Cardiac septum (tissue), 1 donor: ENCODE data around the gene SKI. TPM values are rescaled to one million over a fixed set of nuclear protein-coding genes. Genes with fewer than 3 reads are reported as not detected.
"Not testable (repeated sequence)": the region's sequence is repeated elsewhere in the genome, so short reads cannot be mapped to it uniquely, and the experiment has no call there.

Experiments used
- DNase-seq: peaks from one replicate; pipeline ENCODE4 v3.0.0-alpha.2; 2020; ENCODE audit warnings: low spot score
- intact Hi-C: fragments of 100-400 bp; cut with DNase I; formaldehyde crosslinking; loops from one replicate; pipeline ENCODE4 v1.14.0; 2022
- total RNA-seq: library from RNA; stranded (reverse); fragmentation: NEBNext Ultra II Directional; extraction: Animal tissue kit (Norgen Biotek cat#: 25700); gene quantifications from one replicate; pipeline ENCODE4 v1.2.1, GENCODE V29; 2021
- donor health status: DM: no; HTN: no; CAD: no.

Gene SKI
- total RNA-seq, 1 donor from 2014 or later = 39.9 TPM

DNA sequence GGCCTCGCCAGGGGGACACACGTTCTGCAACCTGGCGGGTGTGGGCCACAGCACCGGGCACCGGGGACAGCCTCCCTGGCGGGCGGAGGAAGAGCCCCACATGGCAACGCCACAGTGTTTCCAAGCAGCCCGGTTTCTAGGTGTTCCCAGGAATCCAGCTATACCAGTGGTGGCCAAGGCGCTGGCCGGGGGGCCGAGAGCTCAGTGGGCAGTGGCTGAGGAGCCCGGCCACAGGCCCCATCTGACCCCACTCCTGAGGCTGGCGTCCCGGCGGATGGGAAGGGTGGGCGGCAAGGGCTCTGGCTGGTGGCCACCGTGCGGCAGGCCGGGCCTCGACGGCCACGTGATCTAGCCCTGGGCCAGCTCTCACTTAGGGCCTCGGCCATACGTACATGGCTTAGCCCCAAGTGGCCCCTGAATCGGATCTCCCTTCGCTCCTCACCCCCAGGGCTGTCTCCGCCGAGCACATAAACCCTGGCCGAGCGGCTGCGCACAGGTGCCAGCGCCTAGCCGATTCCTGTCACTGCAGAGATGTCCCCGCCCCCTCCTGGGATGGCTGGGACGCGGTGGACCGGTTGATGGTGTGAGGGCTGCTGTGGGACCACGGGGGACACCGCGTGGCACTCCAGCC lies 94.6 kb downstream of the SKI start:
- intact Hi-C loops = no loop called here

DNA sequence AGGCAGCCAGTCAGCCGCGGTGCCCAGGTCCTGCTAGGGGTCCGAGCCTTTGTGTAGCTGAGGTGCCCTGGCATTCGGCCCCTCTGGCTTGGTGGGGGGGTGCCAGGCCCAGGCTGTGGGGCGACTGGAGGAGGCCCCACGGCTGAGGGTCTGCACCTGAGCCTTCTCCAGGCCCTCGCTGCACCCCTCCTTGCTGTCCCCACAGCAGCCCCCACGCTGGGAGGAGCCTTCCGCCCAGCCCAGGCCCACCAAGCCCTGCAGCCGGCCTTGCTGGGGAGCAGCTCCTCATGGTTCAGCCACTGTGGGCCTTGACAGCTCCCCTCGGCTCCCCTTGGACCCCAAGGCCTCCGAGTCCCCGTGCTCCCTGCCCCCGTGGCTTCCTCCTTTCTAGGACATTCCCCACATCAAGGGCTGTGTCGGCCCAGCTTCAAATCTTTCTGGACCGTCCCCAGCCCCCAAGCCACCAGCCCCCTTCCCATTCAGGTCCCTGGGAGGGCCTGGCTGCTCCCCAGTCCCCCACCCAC lies 95.4 kb downstream of the SKI start:
- no peak for DNase-seq
- intact Hi-C loops = no loop called here

More for the DNA sequence above, 94.6 kb downstream of the SKI start:
- no peak for DNase-seq

DNA sequence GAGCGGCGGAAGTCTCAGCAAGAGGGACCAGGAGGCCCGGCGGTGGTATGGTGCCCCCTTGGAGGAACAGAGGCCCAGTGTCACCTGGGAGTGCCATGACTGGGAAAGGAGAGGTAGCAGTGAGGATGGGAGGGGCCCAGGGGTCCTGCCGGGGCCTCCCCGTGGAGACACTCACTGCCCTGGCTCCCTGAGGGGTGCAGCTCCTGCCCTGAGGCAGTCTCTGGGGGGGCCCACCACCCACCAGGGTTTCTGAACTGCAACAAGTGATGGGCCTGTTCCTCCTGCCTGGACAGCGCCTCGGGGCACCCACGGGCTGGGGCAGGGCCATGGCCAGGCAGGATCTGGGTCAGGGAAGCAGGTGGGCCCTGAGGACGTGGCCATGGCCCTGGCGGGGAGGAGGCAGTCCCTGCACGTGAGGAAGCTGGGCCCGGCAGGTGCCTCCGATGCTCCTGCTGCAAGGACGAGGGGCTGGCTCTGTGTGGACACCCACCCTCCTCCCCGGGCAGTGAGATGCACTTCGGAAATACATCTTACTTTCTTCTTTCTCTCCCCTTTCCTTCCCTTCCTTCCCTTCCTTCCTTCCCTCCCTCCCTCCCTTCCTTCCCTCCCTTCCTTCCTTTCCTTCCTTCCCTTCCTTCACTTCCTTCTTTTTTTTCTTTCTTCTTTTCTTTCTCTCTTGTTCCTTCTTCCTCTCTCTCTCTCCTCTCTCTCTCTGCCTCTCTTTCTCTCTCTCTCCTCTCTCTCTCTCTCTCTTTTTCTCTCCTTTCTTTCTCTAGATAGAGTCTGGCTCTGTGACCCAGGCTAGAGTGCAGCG lies 96.6 kb downstream of the SKI start:
- no peak for DNase-seq
- intact Hi-C loops = no loop called here

DNA sequence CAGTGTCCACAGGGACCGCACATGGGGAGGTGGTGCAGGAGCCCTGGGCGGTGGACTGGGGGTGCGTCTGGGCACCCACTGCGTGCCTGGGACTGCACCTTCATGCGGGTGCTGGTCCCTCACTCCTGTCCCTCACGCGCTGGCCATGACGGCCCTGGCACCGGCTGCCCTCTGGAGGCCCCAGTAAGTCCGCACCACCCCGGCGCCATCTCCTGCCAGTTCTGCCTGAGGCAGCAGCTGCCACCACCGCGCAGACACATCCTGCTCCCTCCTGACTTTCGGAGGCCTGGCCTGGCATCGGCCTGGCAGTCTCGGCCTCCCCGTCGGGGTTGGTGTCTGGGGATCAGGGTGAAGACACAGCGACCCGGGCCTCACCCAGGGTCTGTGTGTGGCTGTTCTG lies 98.4 kb downstream of the SKI start:
- DNase-seq = no peak
- intact Hi-C loops = no loop called here

DNA sequence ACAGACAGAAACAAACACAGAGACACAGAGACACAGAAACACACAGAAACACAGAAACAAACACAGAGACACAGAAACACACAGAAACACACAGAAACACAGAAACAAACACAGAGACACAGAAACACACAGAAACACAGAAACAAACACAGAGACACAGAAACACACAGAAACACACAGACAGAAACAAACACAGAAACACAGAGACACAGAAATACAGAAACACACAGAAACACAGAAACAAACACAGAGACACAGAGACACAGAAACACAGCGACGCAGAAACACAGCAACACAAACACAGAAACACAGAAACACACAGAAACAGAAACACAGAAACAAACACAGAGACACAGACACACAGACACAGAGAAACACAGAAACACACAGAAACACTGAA lies 99.0 kb downstream of the SKI start:
- DNase-seq, intact Hi-C loops: not testable (repeated sequence)

DNA sequence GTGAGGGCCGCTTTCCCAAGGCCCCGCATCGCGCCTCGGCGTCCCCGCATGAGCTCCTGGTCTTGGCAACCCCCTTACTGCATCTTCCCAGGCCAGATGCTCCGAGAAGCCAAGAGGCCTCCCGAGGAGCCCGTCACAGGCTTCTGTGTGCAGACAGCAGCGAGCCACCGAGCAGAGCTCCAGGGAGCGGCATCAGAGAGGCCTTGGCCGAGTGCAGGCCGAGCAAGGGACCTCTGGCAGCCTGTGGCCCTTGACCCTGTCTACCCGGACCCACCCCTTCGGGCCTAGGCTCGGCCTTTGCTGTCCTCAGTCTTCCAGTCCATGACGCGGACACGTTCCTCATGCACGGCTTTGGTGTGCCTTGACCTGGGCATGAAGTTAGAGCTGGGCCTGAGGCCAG lies 99.7 kb downstream of the SKI start:
- DNase-seq = no peak
- intact Hi-C loops = no loop called here

DNA sequence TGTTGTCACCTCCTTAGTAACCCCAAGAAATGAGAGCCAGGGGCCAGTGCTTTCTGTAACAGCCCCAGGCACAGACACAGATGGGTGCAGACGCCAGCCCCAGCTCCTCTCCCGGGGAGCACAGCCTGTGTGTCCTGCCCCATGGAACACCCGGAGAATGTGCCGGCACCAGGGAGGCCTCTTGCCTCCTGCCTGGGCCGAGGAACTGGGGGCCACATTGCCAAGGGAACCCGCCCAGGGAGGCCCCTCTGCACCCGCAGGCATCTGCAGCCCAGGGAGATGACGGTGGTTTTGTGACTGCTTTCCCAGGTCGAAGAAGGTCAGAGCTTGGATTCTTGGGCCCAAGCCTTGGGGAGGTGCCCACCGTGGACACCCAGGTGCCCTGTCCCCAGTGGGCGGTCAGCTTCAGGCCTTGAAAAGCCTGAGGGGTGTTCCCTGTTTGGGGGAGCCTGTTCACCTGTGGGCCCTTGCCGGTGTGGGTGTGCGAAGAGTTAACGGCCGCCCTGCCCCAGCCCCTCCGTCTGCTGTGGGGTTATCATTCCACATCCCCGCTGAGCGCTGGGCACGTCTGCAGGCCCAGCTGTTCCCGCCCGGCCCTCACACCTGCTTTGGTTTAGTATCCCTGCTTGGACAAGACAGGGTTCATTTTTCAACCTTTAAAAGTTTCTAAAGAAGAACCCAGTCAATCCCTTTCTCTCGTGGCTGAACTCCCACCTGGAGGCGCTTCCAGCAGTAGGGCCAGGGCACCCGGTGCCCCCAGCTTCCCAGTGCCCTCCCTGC lies 100.7 kb downstream of the SKI start:
- DNase-seq = no peak
- intact Hi-C loops = no loop called here

DNA sequence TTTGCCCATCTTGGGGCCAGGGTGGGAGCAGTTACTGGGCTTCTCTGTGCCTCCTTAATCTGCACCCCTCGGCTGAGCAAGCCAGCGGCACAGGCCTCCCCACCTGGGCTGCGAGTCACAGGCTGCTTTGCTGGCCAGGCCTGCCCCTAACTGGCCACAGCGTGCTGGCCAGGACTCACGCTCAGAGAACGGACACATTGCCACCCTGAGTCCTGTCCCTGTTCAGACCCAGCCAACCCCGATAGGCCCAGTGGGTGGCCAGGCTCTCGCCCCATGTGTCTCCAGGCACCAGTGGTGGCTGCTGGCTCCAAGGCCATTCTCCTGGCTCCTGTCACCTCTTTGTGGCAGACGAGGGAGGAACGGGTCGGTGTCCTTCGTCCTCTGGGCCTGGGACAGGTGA lies 101.9 kb downstream of the SKI start:
- intact Hi-C loops = no loop called here
- DNase-seq = no peak

DNA sequence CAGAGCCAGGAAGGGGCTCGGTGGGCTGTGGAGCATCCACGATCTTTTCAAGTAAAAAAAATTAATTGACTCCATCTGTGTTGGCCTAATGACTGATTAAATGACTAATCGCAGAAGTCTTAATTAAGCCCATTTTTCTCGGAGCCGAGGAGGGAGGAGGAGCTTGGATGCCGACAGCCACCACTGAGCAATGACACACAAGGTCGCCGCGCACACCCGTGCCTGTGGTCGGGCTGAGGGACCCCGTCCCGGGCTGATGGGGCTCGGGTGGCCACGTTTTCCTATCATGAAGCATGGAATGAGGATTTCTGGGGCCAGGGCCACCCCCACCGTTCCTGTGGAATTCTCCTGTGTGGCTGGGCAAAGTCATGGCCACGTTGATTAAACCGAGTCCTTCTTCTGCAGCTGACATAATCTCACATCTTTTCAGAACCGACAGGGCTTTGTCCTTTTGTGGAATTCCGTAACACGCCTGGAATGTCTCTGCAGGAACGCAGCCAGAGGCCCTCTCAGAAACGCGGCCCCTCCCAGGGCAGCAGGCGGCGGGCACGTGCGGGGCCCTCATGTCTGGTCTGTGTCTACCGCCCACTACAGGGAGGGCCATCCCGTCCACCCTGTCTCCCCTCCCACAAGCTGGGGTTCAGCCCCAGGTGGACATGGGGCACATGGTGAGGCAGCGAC lies 102.5 kb downstream of the SKI start:
- no peak for DNase-seq
- intact Hi-C loops = no loop called here

DNA sequence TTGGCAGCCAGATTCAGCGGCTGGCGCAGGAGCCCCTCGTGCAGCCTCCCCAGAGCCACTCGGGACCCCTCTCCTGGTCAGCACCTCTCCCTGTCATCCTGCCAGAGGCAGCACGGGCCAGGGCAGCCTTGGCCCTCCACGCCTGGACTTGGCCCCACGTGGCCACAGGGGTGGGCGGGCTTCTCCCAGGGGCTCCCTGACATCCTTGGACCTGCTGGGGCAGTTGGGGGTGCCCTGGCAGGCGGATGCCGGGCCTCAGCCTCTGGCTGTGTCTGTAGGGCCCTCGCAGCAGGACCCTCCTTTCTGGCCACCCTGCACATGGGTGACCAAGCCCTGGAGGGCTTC lies 103.1 kb downstream of the SKI start:
- no peak for DNase-seq
- intact Hi-C loops = no loop called here

DNA sequence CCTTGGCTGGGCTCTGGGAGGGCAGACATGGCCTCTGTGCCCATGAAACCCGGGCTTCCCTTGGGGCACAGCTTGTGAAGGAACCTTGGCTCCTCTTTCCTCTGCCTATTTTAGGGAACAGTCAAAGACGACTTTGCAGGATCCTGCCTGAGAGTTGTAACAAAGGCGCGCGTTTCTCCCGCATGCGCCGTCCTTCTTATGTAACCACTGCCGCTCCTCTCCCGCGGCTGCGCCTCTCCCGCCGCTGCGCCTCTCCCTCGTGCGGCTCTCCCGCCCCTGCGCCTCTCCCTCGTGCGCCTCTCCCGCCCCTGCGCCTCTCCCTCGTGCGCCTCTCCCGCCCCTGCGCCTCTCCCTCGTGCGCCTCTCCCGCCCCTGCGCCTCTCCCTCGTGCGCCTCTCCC lies 103.5 kb downstream of the SKI start:
- intact Hi-C loops, DNase-seq: not testable (repeated sequence)

DNA sequence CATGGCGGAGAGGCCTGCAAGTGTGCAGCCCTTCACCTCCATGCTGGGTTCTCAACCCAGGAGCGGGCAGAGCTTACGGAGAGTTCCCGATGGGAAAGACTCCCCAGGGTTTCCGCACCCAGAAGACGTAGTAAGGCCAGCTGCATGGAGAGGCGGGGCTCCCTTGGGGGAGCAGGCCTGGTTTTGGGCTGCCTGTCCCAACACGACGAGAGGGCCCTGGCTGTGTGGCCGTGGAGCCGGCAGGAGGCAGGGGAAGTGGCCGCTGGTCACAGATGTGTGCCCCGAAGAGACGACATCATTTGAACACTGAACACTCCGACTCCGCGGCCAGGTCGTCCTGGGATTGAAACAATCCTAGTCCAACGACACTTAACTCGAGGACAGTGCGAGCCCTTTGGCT lies 106.2 kb downstream of the SKI start:
- intact Hi-C loops = no loop called here
- no peak for DNase-seq

DNA sequence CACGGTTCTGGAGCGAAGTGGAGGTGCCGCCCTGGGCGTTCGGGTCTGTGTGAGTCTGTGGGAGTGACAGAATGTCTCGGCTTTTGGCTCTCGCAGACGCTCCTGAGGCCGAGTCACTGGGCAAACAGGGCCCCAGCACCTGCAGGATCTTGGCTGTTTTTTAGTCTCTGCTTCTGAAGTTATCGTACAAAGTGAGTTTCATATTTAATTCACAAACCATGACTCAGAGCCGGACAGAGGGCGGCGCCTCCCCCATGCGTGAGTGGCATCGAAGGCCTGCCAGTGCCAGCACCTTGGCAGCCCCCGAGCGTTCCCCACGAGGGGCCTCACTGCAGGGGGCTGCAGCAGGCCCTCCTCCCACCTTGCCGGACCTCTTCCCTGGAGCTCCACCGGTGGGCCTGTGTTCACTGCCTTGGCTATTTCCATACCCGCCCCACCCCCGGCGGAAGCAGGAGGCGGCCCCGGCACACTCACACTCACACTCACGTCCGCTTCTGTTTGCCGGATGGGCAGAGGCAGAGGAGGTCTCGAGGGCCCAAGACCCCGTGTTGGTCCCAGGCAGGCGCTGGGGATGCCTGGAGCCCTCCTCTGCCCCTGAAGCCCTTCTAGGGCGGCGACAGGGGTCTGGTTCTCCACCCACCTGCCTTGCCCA lies 106.9 kb downstream of the SKI start:
- DNase-seq = no peak
- intact Hi-C loops = no loop called here

DNA sequence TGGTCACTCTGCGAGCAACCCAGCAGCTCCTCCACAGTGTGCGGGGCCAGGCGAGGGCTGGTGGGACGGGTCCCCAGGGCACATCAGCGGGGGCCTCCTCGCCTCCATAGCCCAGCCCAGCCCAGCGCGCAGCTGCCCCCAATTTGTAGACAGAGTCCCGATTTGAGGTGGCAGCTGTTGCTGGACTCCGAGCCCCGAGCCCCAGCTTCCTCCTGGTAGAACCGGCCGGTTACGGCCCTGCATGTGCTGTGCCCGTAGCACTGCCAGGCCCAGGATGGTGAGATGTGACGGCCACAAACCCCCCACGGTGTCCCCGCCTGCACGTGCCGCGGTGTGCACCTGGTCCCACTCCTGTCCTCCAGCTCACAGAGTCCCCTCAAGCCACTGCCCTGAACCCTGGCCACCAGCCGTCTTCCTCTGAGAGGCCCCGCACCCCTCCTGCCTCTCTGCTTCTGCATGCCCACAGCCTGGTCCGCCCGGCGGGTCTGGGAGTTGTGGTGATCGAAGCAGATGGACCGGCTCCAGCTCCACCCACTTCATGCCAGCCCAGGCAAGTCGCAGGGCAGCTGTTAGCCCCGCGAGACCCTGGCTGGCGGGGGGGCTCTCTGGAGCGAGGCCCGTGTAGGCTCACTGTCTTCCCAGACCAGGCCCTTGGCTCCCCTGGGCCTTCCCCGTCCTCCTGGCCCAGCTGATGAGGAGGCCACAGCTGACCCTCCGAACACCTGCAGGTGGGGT lies 107.8 kb downstream of the SKI start:
- intact Hi-C loops = no loop called here
- no peak for DNase-seq

DNA sequence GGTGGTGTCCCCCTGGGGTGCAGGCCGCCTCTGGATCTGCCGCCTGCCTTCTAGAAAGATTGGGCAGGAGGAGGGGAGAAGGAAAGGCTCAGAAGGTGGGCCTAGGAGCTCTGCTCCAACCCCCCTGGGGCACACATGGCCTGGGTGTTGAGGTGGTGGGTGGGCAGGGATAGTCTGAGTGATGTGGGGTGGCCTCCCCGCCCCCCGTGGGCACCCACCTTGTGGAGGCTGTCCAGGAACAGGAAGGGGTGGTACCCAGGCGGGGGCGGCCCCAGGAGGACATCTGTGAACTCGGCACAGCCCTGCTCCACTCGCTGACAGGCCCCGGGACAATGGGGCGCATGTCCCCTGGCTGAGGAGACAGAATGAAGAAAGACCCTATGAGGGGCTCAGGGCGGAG lies 108.4 kb downstream of the SKI start:
- intact Hi-C loops = no loop called here
- no peak for DNase-seq

DNA sequence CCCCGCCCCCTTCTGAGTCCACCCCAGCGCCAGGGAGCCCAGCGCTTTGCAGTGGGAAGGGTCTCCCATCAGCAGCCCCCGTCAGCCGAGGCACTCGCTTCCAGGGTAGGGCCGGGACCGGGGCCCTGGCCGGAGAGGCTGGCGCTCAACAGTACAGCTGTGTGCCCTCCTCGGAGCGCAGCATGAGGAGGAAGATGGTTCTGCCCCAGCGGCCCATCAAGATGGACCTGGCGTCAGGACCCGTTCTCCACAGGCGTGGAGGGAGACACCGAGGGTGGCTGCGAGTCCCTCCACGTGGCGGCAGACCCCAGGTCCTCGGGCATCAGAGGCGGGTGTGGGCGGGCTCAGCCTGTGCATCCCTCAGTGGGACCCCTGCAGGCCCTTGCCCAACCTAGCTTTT lies 109.0 kb downstream of the SKI start:
- intact Hi-C loops = no loop called here
- no peak for DNase-seq

DNA sequence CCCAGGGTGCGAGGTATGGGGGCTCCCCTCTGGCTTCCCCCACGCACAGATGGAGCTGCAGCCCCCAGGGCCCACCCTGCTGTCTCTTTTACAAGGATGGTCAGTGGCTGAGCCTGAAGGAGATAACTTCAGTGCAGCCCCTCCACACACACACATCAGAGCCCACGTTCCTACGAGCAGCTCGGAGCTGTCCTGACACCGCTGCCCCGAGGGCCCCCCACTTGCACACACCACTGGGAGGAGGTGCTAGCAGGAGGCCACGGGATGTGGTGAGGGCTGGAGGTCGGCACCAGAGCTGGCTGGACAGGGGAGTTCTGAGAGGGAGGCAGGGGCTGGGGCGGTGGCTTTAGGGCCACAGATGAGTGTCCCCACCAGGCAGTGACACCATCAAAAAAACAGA lies 109.4 kb downstream of the SKI start:
- DNase-seq = no peak
- intact Hi-C loops = no loop called here

DNA sequence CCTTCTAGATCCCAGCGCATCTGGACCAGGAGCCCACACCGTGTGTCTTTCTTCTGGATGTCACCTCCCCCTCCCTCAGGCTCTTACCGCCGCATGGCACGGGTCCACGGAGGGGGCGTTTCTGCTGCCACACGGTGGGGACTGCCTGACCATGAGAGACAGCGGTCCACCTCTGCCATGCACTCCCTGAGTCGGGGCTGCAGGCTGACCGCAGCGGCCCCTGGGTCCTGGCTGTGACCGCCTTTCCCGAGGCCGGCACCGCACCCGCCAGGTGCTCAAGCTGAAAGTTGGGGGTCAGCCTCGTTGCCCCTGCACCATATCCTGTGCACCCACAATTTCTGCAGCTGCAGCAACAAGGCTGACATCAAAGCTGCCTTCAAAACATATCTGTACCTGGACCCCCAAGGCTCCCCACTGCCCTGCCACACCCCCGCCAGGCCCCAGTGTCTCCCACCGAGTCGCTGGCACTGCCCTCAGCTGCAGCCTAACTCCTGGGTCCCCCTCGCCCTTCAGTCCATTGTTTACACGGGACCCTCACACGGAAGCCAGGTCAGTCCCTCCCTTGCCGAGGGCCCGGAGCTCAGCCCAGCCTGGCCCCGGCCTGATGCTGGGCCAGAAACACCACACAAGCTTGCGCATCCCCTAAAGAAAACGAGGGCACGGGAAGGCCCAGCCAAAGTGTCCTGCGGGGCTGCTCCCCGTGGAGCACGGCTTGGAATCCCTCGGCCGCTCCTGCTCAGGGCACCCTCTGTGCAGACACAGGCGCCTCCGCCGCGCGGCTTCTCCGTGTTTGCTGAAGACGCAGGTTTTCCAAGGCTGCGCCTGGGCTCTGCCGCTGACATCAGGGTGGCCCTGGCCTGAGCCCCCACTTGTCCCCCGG lies 111.3 kb downstream of the SKI start:
- intact Hi-C loops = no loop called here
- DNase-seq = no peak
